HepG2 (cell line): ENCODE measurements around the gene PIK3R3. TPM values are rescaled to one million over a fixed set of nuclear protein-coding genes. Genes with fewer than 3 reads are reported as not detected.

Source experiments
- ARID2 ChIP-seq: sonication (generic); formaldehyde crosslinking; IDR thresholded peaks from 2 replicates; pipeline ENCODE4 v1.8.1; 2022; ENCODE audit warnings: mild to moderate bottlenecking, missing genetic modification reagents, borderline replicate concordance
- HOXA5 ChIP-seq: sonication (generic); formaldehyde crosslinking; IDR thresholded peaks from 2 replicates; pipeline ENCODE4 v1.4.0; 2020; ENCODE audit warnings: missing genetic modification reagents
- JUND ChIP-seq: sonication (generic); formaldehyde crosslinking; IDR thresholded peaks from 2 replicates; pipeline ENCODE4 v1.8.0; 2022; ENCODE audit warnings: mild to moderate bottlenecking, missing genetic modification reagents
- NAIF1 ChIP-seq: sonication (generic); formaldehyde crosslinking; IDR thresholded peaks from 2 replicates; pipeline ENCODE4 v1.5.0; 2020; ENCODE audit warnings: mild to moderate bottlenecking, missing genetic modification reagents, borderline replicate concordance
- NKX3-1 ChIP-seq: sonication (generic); formaldehyde crosslinking; IDR thresholded peaks from 2 replicates; pipeline ENCODE4 v1.5.0; 2020; ENCODE audit warnings: missing genetic modification reagents
- NRL ChIP-seq: sonication (generic); formaldehyde crosslinking; IDR thresholded peaks from 2 replicates; pipeline ENCODE4 v1.5.0; 2020; ENCODE audit warnings: missing genetic modification reagents, mild to moderate bottlenecking, moderate library complexity, borderline replicate concordance
- POLR2A ChIP-seq, 2 experiments: IDR thresholded peaks; 2 replicates each; pipeline ENCODE4 v1.6.1; 2011; ENCODE audit warnings: low read depth in 2 of 2, low read length in 2 of 2, mild to moderate bottlenecking in 1 of 2, moderate library complexity in 1 of 2; ENCODE audit not compliant: insufficient read depth in 1 of 2
- RFXAP ChIP-seq: sonication (generic); formaldehyde crosslinking; IDR thresholded peaks from 2 replicates; pipeline ENCODE4 v1.4.0; 2020; ENCODE audit warnings: missing genetic modification reagents, borderline replicate concordance
- SIN3A ChIP-seq: IDR thresholded peaks from 2 replicates; pipeline ENCODE4 v1.6.1; 2011; ENCODE audit warnings: low read depth, mild to moderate bottlenecking, control low read depth, low read length, borderline replicate concordance
- SNAPC2 ChIP-seq: sonication (generic); formaldehyde crosslinking; IDR thresholded peaks from 2 replicates; pipeline ENCODE4 v1.8.1; 2022; ENCODE audit warnings: mild to moderate bottlenecking, missing genetic modification reagents
- ZFX ChIP-seq: sonication (generic); formaldehyde crosslinking; IDR thresholded peaks from 2 replicates; pipeline ENCODE4 v1.4.0; 2020; ENCODE audit warnings: mild to moderate bottlenecking, low read depth, missing genetic modification reagents, moderate library complexity
- ZNF180 ChIP-seq: sonication (generic); formaldehyde crosslinking; IDR thresholded peaks from 2 replicates; pipeline ENCODE4 v1.4.0; 2020; ENCODE audit warnings: low read depth, missing genetic modification reagents, borderline replicate concordance
- ZNF230 ChIP-seq: sonication (generic); formaldehyde crosslinking; IDR thresholded peaks from 2 replicates; pipeline ENCODE4 v1.4.0; 2020; ENCODE audit warnings: mild to moderate bottlenecking, missing genetic modification reagents
- ZNF24 ChIP-seq: fragments of 450-650 bp; IDR thresholded peaks from 2 replicates; pipeline ENCODE4 v1.6.1; 2017; ENCODE audit warnings: antibody characterized with exemption, mild to moderate bottlenecking
- ZNF562 ChIP-seq: sonication (generic); formaldehyde crosslinking; IDR thresholded peaks from 2 replicates; pipeline ENCODE4 v1.8.0; 2022; ENCODE audit warnings: missing genetic modification reagents, borderline replicate concordance
- ZNF607 ChIP-seq: sonication (generic); formaldehyde crosslinking; IDR thresholded peaks from 2 replicates; pipeline ENCODE4 v1.5.1; 2020; ENCODE audit warnings: missing genetic modification reagents, mild to moderate bottlenecking, borderline replicate concordance
- ZNF747 ChIP-seq: sonication (generic); formaldehyde crosslinking; IDR thresholded peaks from 2 replicates; pipeline ENCODE4 v1.8.1; 2023; ENCODE audit warnings: missing genetic modification reagents, mild to moderate bottlenecking, borderline replicate concordance
- ZSCAN20 ChIP-seq: sonication (generic); formaldehyde crosslinking; IDR thresholded peaks from 2 replicates; pipeline ENCODE4 v1.4.0; 2020; ENCODE audit warnings: missing genetic modification reagents, mild to moderate bottlenecking, borderline replicate concordance
- ZSCAN29 ChIP-seq: sonication (generic); formaldehyde crosslinking; conservative IDR thresholded peaks from 2 replicates; pipeline ENCODE4 v1.4.0; 2020; ENCODE audit warnings: mild to moderate bottlenecking, missing genetic modification reagents
- polyA plus RNA-seq, 8 experiments: library from polyadenylated mRNA; depleted of rRNA in 3 of 8; stranded (reverse) in 7 of 8; unstranded in 1 of 8; fragments of >200 nt; fragmentation: Illumina TruSeq in 4 of 8; extraction: Trizol in 4 of 8; gene quantifications; 2 replicates each; pipeline versions ENCODE4 v1.2.1 to v1.2.3, GENCODE V29; 2011 to 2016; ENCODE audit warnings: low read depth in 4 of 8, missing spikeins in 1 of 8, mixed read lengths in 1 of 8; ENCODE audit not compliant: insufficient read depth in 1 of 8
- total RNA-seq, 5 experiments: library from RNA; depleted of rRNA; stranded (reverse); fragments of >200 nt; fragmentation: Illumina TruSeq; extraction: Trizol; gene quantifications; 2 replicates each; pipeline ENCODE4 v1.2.3, GENCODE V29; 2016; ENCODE audit warnings: low read depth in 1 of 5
- TF ChIP-seq, protein P1 (sequence below): sonication (generic); formaldehyde crosslinking; IDR thresholded peaks from 2 replicates; pipeline ENCODE4 v1.4.0; 2020; ENCODE audit warnings: missing genetic modification reagents
- TF ChIP-seq, protein P2 (sequence below): sonication (generic); formaldehyde crosslinking; IDR thresholded peaks from 2 replicates; pipeline ENCODE4 v1.5.0; 2020; ENCODE audit warnings: mild to moderate bottlenecking, missing genetic modification reagents
- TF ChIP-seq, protein P3 (sequence below): sonication (generic); formaldehyde crosslinking; IDR thresholded peaks from 2 replicates; pipeline ENCODE4 v1.8.1; 2023; ENCODE audit warnings: mild to moderate bottlenecking, missing genetic modification reagents, borderline replicate concordance
- TF ChIP-seq, protein P4 (sequence below): sonication (generic); formaldehyde crosslinking; IDR thresholded peaks from 2 replicates; pipeline ENCODE4 v1.4.0; 2020; ENCODE audit warnings: mild to moderate bottlenecking, missing genetic modification reagents

Gene PIK3R3
- total and polyA plus RNA-seq, 2 of the 13 experiments (the other 11 are each of a cell fraction or from before 2014, with no cell fraction given) = 0.37 to 6.9 TPM

DNA sequence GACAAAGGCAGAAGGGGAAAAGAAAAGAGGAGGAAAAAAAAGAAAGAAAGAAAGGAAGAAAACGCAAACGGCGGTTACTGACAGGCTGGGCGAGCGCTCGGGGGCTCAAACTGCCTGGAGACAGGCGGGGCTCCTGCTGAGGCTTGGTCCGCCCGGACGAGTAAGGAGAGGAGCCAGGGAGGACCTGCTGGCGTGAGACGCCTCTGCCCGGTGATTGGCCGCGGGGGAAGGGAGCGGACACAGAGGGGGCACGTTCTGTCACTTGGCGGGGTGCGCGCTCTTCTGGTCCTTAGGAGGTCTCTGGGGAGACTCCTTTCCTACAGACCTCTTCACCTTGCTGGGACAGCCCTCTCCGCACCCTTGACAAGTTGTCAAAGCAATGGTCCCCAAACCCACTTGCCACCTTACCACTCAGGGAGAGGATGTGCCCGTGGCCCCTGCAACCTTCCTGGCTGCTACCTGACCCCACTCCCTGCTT, 791 bp upstream of the PIK3R3 start (continued):
- TF ChIP-seq HOXA5 (CRISPR knock-in tag) (0 out of 2 replicates have a peak, but pooled peaks have one; percentile 1), ZNF180 (CRISPR knock-in tag) (no peak), NRL (CRISPR knock-in tag) (peak; percentile 10; the same call in 1 of the 2 replicates), ZSCAN20 (CRISPR knock-in tag) (peak; percentile 8; the same call in 1 of the 2 replicates), NAIF1 (CRISPR knock-in tag) (peak; percentile 10; the same call in 1 of the 2 replicates), NKX3-1 (CRISPR knock-in tag) (0 out of 2 replicates have a peak, but pooled peaks have one; percentile 0), ZNF230 (peak; percentile 22), ZNF24 (no peak), JUND (CRISPR knock-in tag) (no peak), ZNF562 (CRISPR knock-in tag) (no peak), ZNF747 (CRISPR knock-in tag) (no peak; the same call in 1 of the 2 replicates), ZSCAN29 (CRISPR knock-in tag) (0 out of 2 replicates have a peak, but pooled peaks have one; percentile 6), ZNF607 (CRISPR knock-in tag) (no peak), SIN3A (0 out of 2 replicates have a peak, but pooled peaks have one; percentile 4), ZFX (CRISPR knock-in tag) (0 out of 2 replicates have a peak, but pooled peaks have one; percentile 2), ARID2 (peak; percentile 1; the same call in 1 of the 2 replicates), POLR2A (IDR thresholded peaks at IDR 0.05; ENCODE audit: insufficient read depth in 1 of 2, low read depth in 2 of 2, low read length in 2 of 2) (0 out of 4 replicates have a peak, but pooled peaks of 1 of the 2 experiments have one; percentile 29), SNAPC2 (0 out of 2 replicates have a peak, but pooled peaks have one; percentile 6), RFXAP (CRISPR knock-in tag) (peak; percentile 98; the same call in 1 of the 2 replicates)
- TF ChIP-seq, protein P1, sequence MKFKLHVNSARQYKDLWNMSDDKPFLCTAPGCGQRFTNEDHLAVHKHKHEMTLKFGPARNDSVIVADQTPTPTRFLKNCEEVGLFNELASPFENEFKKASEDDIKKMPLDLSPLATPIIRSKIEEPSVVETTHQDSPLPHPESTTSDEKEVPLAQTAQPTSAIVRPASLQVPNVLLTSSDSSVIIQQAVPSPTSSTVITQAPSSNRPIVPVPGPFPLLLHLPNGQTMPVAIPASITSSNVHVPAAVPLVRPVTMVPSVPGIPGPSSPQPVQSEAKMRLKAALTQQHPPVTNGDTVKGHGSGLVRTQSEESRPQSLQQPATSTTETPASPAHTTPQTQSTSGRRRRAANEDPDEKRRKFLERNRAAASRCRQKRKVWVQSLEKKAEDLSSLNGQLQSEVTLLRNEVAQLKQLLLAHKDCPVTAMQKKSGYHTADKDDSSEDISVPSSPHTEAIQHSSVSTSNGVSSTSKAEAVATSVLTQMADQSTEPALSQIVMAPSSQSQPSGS (CRISPR knock-in tag) = no peak
- TF ChIP-seq, protein P2, sequence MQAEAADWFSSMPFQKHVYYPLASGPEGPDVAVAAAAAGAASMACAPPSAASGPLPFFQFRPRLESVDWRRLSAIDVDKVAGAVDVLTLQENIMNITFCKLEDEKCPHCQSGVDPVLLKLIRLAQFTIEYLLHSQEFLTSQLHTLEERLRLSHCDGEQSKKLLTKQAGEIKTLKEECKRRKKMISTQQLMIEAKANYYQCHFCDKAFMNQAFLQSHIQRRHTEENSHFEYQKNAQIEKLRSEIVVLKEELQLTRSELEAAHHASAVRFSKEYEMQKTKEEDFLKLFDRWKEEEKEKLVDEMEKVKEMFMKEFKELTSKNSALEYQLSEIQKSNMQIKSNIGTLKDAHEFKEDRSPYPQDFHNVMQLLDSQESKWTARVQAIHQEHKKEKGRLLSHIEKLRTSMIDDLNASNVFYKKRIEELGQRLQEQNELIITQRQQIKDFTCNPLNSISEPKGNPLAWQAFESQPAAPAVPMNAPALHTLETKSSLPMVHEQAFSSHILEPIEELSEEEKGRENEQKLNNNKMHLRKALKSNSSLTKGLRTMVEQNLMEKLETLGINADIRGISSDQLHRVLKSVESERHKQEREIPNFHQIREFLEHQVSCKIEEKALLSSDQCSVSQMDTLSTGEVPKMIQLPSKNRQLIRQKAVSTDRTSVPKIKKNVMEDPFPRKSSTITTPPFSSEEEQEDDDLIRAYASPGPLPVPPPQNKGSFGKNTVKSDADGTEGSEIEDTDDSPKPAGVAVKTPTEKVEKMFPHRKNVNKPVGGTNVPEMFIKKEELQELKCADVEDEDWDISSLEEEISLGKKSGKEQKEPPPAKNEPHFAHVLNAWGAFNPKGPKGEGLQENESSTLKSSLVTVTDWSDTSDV (CRISPR knock-in tag) = no peak
- TF ChIP-seq, protein P3, sequence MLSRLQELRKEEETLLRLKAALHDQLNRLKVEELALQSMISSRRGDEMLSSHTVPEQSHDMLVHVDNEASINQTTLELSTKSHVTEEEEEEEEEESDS (CRISPR knock-in tag) = peak; percentile 4; the same call in 1 of the 2 replicates
- TF ChIP-seq, protein P4, sequence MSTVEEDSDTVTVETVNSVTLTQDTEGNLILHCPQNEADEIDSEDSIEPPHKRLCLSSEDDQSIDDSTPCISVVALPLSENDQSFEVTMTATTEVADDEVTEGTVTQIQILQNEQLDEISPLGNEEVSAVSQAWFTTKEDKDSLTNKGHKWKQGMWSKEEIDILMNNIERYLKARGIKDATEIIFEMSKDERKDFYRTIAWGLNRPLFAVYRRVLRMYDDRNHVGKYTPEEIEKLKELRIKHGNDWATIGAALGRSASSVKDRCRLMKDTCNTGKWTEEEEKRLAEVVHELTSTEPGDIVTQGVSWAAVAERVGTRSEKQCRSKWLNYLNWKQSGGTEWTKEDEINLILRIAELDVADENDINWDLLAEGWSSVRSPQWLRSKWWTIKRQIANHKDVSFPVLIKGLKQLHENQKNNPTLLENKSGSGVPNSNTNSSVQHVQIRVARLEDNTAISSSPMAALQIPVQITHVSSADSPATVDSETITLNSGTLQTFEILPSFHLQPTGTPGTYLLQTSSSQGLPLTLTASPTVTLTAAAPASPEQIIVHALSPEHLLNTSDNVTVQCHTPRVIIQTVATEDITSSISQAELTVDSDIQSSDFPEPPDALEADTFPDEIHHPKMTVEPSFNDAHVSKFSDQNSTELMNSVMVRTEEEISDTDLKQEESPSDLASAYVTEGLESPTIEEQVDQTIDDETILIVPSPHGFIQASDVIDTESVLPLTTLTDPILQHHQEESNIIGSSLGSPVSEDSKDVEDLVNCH (CRISPR knock-in tag) = 0 out of 2 replicates have a peak, but pooled peaks have one; percentile 18
